KMS-11 (cell line): ENCODE data around the gene LRBA.

Experiments used
- H2AFZ ChIP-seq: fragments of 200-600 bp; sonication (generic); 2 replicates; pipeline ENCODE4 v1.6.1; 2016; ENCODE audit warnings: antibody characterized with exemption, mixed run types, low read depth
- H3K27ac ChIP-seq: fragments of 200-600 bp; sonication (generic); 2 replicates; pipeline ENCODE4 v1.6.1; 2016; ENCODE audit warnings: mild to moderate bottlenecking, mixed run types
- H3K27me3 ChIP-seq: fragments of 200-600 bp; sonication (generic); 2 replicates; pipeline ENCODE4 v1.6.1; 2017; ENCODE audit warnings: mild to moderate bottlenecking, low read depth, mixed run types, moderate library complexity; ENCODE audit not compliant: insufficient read depth
- H3K36me3 ChIP-seq: fragments of 200-600 bp; sonication (generic); 2 replicates; pipeline ENCODE4 v1.6.1; 2017; ENCODE audit warnings: mild to moderate bottlenecking, mixed run types; ENCODE audit not compliant: insufficient read depth
- H3K4me1 ChIP-seq: fragments of 200-600 bp; sonication (generic); 2 replicates; pipeline ENCODE4 v1.6.1; 2016; ENCODE audit warnings: mild to moderate bottlenecking, low read depth, mixed run types; ENCODE audit not compliant: poor library complexity, severe bottlenecking
- H3K4me2 ChIP-seq: fragments of 200-600 bp; sonication (generic); 2 replicates; pipeline ENCODE4 v1.7.0; 2016; ENCODE audit warnings: mild to moderate bottlenecking, mixed run types
- H3K4me3 ChIP-seq: fragments of 200-600 bp; sonication (generic); IDR thresholded peaks from 2 replicates; pipeline ENCODE4 v1.6.1; 2017; ENCODE audit warnings: low read depth, low read length, mixed read lengths; ENCODE audit not compliant: insufficient read depth
- H3K79me2 ChIP-seq: fragments of 200-600 bp; sonication (generic); 2 replicates; pipeline ENCODE4 v1.6.1; 2016; ENCODE audit warnings: low read depth, mixed run types; ENCODE audit not compliant: insufficient read depth
- H3K9ac ChIP-seq: fragments of 200-600 bp; sonication (generic); 2 replicates; pipeline ENCODE4 v1.6.1; 2016; ENCODE audit warnings: mild to moderate bottlenecking, mixed run types
- H4K20me1 ChIP-seq: fragments of 200-600 bp; sonication (generic); 2 replicates; pipeline ENCODE4 v1.6.1; 2016; ENCODE audit warnings: mild to moderate bottlenecking, mixed run types; ENCODE audit not compliant: insufficient read depth
- TF ChIP-seq, protein P1 (sequence below): fragments of 200-600 bp; sonication (generic); conservative IDR thresholded peaks from 2 replicates; pipeline ENCODE4 v1.6.1; 2017; ENCODE audit warnings: low read depth, mild to moderate bottlenecking, antibody characterized with exemption, low read length, moderate library complexity, mixed read lengths

LRBA gene

GRCh38 chr4:150240011-150240410 is 775.1 kb downstream of the LRBA start:
- Histone ChIP-seq H3K79me2 (no peaks in the 10 kb centered on the region), H3K4me3 (no peak overlapping the region), H3K36me3 (no peaks in the 10 kb centered on the region), H2AFZ (no peak overlapping the region), H3K27ac (no peak overlapping the region), H4K20me1 (no peaks in the 10 kb centered on the region), H3K27me3 (no peaks in the 10 kb centered on the region), H3K9ac (no peak overlapping the region), H3K4me1 (peaks cover 11% of the 10 kb centered on the region), H3K4me2 (no peak overlapping the region)
- TF ChIP-seq, protein P1, sequence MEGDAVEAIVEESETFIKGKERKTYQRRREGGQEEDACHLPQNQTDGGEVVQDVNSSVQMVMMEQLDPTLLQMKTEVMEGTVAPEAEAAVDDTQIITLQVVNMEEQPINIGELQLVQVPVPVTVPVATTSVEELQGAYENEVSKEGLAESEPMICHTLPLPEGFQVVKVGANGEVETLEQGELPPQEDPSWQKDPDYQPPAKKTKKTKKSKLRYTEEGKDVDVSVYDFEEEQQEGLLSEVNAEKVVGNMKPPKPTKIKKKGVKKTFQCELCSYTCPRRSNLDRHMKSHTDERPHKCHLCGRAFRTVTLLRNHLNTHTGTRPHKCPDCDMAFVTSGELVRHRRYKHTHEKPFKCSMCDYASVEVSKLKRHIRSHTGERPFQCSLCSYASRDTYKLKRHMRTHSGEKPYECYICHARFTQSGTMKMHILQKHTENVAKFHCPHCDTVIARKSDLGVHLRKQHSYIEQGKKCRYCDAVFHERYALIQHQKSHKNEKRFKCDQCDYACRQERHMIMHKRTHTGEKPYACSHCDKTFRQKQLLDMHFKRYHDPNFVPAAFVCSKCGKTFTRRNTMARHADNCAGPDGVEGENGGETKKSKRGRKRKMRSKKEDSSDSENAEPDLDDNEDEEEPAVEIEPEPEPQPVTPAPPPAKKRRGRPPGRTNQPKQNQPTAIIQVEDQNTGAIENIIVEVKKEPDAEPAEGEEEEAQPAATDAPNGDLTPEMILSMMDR: no peak

DNA sequence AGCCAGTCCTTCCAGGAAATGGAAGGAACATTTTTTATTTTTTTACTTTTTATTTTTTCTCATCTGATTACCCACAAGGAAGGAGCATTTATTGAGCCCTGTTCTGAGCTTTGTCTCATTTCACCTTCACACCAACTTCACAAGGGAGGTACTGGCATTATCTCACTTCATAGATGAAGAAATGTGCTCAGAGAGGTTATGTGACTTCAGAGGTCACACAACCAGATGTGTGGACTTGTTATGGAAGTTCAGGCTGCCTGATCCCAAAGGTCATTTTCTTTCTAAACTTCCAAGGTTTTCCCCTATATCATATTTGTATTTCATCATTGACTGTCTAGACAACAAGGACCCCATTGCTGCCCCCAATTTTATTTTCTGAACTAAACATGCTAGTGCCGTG is 776.5 kb downstream of the LRBA start:
- Histone ChIP-seq H3K27ac (no peak overlapping the region), H3K79me2 (no peaks in the 10 kb centered on the region), H3K36me3 (no peaks in the 10 kb centered on the region), H3K4me3 (no peak overlapping the region), H3K4me1 (no peaks in the 10 kb centered on the region), H4K20me1 (no peaks in the 10 kb centered on the region), H3K27me3 (no peaks in the 10 kb centered on the region), H2AFZ (no peak overlapping the region), H3K4me2 (no peak overlapping the region), H3K9ac (no peak overlapping the region)
- TF ChIP-seq, protein P1: no peak

- Histone ChIP-seq H3K4me3 (no peak overlapping the region), H3K4me2 (no peak overlapping the region), H3K4me1 (no peaks in the 10 kb centered on the region), H2AFZ (no peak overlapping the region), H3K79me2 (no peaks in the 10 kb centered on the region), H3K27ac (no peak overlapping the region), H3K36me3 (no peaks in the 10 kb centered on the region), H3K27me3 (no peaks in the 10 kb centered on the region), H4K20me1 (no peaks in the 10 kb centered on the region), H3K9ac (no peak overlapping the region)
- TF ChIP-seq, protein P1: no peak
Observed at GRCh38 chr4:150237110-150237872, 777.8 kb downstream of the LRBA start.

- H3K27ac ChIP-seq: no peak overlapping the region
- no peak overlapping the region for H3K4me3 ChIP-seq
- no peaks in the 10 kb centered on the region for H4K20me1 ChIP-seq
- H2AFZ ChIP-seq: no peak overlapping the region
- no peaks in the 10 kb centered on the region for H3K4me1 ChIP-seq
- H3K9ac ChIP-seq: no peak overlapping the region
- H3K4me2 ChIP-seq: no peak overlapping the region
- TF ChIP-seq, protein P1: no peak
- no peaks in the 10 kb centered on the region for H3K27me3 ChIP-seq
- H3K36me3 ChIP-seq: no peaks in the 10 kb centered on the region
- H3K79me2 ChIP-seq: no peaks in the 10 kb centered on the region
Observed at GRCh38 chr4:150236626-150237025, 778.5 kb downstream of the LRBA start.
